Neural crest cell (in vitro differentiated cells): Measurements from ENCODE around the gene GFRA1. TPM values are rescaled to one million over a fixed set of nuclear protein-coding genes. Genes with fewer than 3 reads are reported as not detected.

Experiments used
- DNase-seq: peaks from one replicate; pipeline ENCODE4 v3.0.0; 2021; ENCODE audit warnings: low read depth, mixed read lengths, low spot score
- H3K27ac Mint-ChIP-seq: one replicate; pipeline ENCODE4 v1.8.0; 2021; ENCODE audit warnings: mild to moderate bottlenecking, mixed read lengths; ENCODE audit not compliant: unreplicated experiment
- H3K27me3 Mint-ChIP-seq: 2 replicates; pipeline ENCODE4 v1.8.0; 2021; ENCODE audit warnings: low read depth, mild to moderate bottlenecking, mixed read lengths
- H3K36me3 Mint-ChIP-seq: 2 replicates; pipeline ENCODE4 v1.8.0; 2021; ENCODE audit warnings: low read depth, mild to moderate bottlenecking, mixed read lengths
- H3K4me1 Mint-ChIP-seq: 2 replicates; pipeline ENCODE4 v1.8.0; 2021; ENCODE audit warnings: mixed read lengths
- H3K4me3 Mint-ChIP-seq: one replicate; pipeline ENCODE4 v1.8.0; 2021; ENCODE audit warnings: mild to moderate bottlenecking, mixed read lengths
- H3K9me3 Mint-ChIP-seq: 2 replicates; pipeline ENCODE4 v1.8.0; 2021; ENCODE audit warnings: mixed read lengths
- total RNA-seq: library from RNA; stranded (reverse); gene quantifications from 2 replicates; pipeline ENCODE4 v1.2.1, GENCODE V29; 2021
- TF ChIP-seq, protein P1 (sequence below): fragments of 200-600 bp; sonication (generic); conservative IDR thresholded peaks from 2 replicates; pipeline ENCODE4 v1.5.0; 2021; ENCODE audit warnings: antibody characterized with exemption, mild to moderate bottlenecking

GFRA1 gene
- total RNA-seq, 1 donor from 2014 or later = 72.4 TPM

DNA sequence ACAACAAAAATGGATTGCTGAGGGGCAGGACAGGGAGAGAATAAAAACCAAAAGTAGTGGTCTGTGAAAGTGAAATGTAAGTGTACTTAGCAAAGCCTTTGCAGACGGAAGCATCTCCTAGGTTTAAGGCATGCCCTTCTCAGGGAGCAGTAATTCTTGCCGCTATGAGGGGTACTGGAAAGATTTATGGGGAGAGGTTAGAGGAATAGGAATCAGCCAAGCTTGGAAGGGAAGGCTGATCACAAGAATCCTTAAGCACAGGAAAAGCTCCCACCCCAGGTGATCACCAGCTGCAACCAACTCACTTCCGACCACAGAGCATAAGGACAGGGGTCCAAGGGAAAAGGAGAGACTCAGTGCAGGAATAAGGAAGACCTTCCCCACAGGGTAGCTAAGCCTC lies 10.3 kb downstream of the GFRA1 start:
- no peaks in the 10 kb centered on the region for H3K9me3 Mint-ChIP-seq
- H3K27ac Mint-ChIP-seq = no peak overlapping the region
- H3K27me3 Mint-ChIP-seq = peaks cover 3% of the 10 kb centered on the region
- DNase-seq = no peak
- peaks cover 25% of the 10 kb centered on the region for H3K4me1 Mint-ChIP-seq
- TF ChIP-seq, protein P1, sequence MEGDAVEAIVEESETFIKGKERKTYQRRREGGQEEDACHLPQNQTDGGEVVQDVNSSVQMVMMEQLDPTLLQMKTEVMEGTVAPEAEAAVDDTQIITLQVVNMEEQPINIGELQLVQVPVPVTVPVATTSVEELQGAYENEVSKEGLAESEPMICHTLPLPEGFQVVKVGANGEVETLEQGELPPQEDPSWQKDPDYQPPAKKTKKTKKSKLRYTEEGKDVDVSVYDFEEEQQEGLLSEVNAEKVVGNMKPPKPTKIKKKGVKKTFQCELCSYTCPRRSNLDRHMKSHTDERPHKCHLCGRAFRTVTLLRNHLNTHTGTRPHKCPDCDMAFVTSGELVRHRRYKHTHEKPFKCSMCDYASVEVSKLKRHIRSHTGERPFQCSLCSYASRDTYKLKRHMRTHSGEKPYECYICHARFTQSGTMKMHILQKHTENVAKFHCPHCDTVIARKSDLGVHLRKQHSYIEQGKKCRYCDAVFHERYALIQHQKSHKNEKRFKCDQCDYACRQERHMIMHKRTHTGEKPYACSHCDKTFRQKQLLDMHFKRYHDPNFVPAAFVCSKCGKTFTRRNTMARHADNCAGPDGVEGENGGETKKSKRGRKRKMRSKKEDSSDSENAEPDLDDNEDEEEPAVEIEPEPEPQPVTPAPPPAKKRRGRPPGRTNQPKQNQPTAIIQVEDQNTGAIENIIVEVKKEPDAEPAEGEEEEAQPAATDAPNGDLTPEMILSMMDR = no peak
- no peak overlapping the region for H3K4me3 Mint-ChIP-seq
- peaks cover 10% of the 10 kb centered on the region for H3K36me3 Mint-ChIP-seq

DNA sequence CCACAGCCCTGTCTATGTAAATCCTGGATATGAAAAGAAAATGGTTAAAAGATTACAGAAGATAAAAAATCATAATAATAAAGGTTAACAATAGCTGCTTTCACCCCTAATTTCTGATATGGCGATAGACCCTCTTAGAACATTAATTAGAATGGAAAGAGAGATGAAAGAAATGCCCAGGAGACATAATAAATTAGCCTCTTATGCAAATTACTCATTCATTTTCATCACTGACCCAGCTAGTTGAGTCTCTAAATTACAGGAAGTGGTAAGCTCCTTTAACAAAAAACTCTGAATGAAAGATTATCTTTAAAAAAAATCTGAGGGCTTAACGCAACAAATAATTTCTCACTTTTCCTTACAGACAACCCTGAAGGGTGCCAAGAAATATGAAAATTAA lies 12.4 kb downstream of the GFRA1 start:
- peaks cover 4% of the 10 kb centered on the region for H3K27me3 Mint-ChIP-seq
- DNase-seq = no peak
- peaks cover 36% of the 10 kb centered on the region for H3K4me1 Mint-ChIP-seq
- no peak overlapping the region for H3K4me3 Mint-ChIP-seq
- peaks cover 3% of the 10 kb centered on the region for H3K36me3 Mint-ChIP-seq
- TF ChIP-seq, protein P1 = no peak
- peak overlapping the region; percentile 68 for H3K27ac Mint-ChIP-seq
- H3K9me3 Mint-ChIP-seq = no peaks in the 10 kb centered on the region

DNA sequence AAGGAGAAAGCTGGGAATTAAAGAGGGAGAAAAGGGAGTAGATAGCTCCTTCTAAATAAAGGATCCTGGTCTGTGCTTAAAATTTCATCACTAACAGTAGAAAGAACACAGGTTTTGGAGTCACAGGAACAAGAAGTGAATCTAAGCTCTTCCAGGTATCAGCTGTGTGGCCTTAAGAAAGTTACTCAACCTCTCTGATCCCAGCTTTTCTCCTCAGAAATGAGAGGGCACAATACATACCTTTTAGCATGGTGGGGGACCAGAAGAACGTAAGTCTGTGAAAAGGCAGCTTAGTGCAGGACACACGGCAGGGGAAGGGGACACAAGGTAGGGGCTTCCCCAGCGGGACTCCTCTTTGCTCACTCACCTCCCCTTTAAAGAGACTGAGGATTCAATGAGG lies 13.4 kb downstream of the GFRA1 start:
- Mint-ChIP-seq H3K27me3 (peaks cover 4% of the 10 kb centered on the region), H3K4me3 (no peak overlapping the region), H3K9me3 (no peaks in the 10 kb centered on the region), H3K4me1 (peaks cover 46% of the 10 kb centered on the region), H3K36me3 (peaks cover 3% of the 10 kb centered on the region), H3K27ac (peak overlapping the region; percentile 57)
- TF ChIP-seq, protein P1 = no peak
- DNase-seq = no peak

DNA sequence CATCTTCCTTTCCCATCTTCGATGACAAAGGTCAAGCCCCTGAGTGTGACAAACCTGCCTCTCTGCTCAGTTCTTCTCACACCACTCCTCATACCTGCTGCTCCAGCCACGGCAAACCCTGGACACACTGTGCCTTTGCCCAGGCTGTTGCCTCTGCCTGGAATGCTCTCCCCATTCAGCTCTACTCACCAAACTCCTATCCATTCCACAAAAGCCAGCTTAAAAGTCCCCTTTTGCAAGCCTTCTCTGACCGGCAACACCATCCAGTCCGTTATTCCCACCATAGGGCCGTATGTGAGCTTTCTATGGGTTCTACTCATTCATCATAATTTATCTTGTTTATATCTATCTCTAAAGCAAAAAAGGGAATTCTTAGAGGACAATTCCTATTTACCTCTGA lies 15.2 kb downstream of the GFRA1 start:
- TF ChIP-seq, protein P1 = no peak
- peak overlapping the region; percentile 44 for H3K27ac Mint-ChIP-seq
- H3K9me3 Mint-ChIP-seq = no peaks in the 10 kb centered on the region
- peak overlapping the region; percentile 27 for H3K4me3 Mint-ChIP-seq
- H3K27me3 Mint-ChIP-seq = peaks cover 4% of the 10 kb centered on the region
- no peak for DNase-seq
- peaks cover 3% of the 10 kb centered on the region for H3K36me3 Mint-ChIP-seq
- H3K4me1 Mint-ChIP-seq = peaks cover 56% of the 10 kb centered on the region

DNA sequence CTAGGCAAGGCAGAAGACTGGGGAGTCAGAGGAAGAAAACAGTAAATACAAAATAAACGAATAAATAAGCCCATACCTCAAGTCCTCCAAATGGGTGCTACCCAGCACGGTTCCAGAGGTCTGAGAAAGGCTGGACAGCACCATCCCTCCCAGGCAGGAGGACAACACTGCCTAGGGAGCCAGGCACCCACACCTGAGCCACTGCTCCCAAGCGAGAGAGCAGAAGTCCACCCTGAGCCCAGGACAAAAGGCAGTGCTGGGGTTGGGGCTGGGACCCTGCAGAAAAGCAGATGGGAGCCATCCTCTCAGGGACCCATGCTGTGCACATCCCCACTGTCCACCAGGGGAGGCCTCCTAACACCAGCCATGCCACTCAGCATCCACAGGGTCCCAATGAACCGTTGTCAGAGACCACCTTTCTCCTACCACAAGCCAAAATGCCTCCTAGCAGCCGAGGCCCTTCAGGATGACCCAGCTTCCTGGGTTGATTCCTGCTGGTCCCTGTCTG lies 16.2 kb downstream of the GFRA1 start:
- TF ChIP-seq, protein P1 = no peak
- Mint-ChIP-seq H3K36me3 (peaks cover 3% of the 10 kb centered on the region), H3K4me1 (peaks cover 58% of the 10 kb centered on the region), H3K4me3 (no peak overlapping the region), H3K27ac (no peak overlapping the region), H3K9me3 (no peaks in the 10 kb centered on the region), H3K27me3 (peaks cover 4% of the 10 kb centered on the region)
- no peak for DNase-seq
